ENCODE data around the gene TTLL9. TPM values are rescaled to one million over a fixed set of nuclear protein-coding genes. Genes with fewer than 3 reads are reported as not detected.

TTLL9 gene
- total and polyA plus RNA-seq, 7 donors = 0.15 to 1.1 TPM; not detected in 5

DNA sequence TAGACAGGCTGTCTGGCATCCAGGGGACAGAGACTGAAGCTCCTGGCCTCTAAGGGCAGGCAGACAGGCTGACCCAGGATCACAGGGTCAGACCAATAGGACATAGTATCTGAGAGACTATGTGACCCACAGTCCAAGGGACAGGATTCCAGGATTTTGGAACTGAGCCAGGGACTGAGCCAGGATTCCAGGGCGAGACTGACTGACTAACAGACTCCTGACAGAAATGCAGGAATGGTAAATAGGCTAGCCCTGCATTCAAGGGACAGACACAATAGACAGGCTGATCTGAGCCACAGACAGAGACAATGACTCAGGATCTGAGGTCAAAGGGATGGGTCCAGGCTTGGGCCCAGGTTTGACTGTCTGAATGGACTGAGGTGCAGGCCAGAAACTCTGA, 117.3 kb downstream of the TTLL9 start:
- 18 to 60% methylated on average over 1 of the region's 1 CpG for WGBS, 2 donors
- TF ChIP-seq EP300 (IDR thresholded peaks at IDR 0.05) (no peak), POLR2A (IDR thresholded peaks at IDR 0.05) (no peak), POLR2AphosphoS5 (IDR thresholded peaks at IDR 0.05) (no peak)
- TF ChIP-seq, protein P1, sequence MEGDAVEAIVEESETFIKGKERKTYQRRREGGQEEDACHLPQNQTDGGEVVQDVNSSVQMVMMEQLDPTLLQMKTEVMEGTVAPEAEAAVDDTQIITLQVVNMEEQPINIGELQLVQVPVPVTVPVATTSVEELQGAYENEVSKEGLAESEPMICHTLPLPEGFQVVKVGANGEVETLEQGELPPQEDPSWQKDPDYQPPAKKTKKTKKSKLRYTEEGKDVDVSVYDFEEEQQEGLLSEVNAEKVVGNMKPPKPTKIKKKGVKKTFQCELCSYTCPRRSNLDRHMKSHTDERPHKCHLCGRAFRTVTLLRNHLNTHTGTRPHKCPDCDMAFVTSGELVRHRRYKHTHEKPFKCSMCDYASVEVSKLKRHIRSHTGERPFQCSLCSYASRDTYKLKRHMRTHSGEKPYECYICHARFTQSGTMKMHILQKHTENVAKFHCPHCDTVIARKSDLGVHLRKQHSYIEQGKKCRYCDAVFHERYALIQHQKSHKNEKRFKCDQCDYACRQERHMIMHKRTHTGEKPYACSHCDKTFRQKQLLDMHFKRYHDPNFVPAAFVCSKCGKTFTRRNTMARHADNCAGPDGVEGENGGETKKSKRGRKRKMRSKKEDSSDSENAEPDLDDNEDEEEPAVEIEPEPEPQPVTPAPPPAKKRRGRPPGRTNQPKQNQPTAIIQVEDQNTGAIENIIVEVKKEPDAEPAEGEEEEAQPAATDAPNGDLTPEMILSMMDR (IDR thresholded peaks at IDR 0.05) = no peak
- intact Hi-C loops (cut with DNase I) = no loop called here

DNA sequence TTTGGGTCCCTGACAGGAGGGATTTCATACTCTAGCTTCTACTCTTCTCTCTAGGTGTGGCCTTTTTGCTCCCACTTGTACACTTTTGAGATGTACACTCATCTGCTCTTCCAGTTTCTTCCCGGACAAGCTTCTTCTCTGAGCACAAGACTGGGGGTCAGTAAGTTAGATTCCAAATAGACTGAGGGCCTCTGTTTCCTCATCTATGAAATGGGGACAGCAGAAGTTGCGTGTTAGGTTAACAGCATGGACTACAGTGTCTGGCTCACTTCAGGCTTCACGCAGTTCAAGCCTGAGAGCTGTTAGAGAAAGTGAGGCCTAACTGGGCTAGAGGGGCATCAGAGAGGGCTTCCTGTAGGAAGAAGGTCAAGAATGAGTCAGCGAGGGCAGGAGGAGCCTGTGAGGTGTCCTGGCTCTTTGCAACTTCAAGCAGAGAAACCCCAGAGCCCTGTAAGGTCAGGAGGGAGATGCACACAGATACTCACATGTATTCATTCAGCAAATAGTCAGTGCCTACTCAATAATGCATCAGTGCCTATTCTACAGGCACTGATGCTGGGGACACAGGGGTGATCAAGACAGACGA, 118.1 kb downstream of the TTLL9 start:
- no peaks in the 10 kb centered on the region for H3K36me3 ChIP-seq
- intact Hi-C loops (cut with DNase I) = no loop called here
- no peaks in the 10 kb centered on the region for H3K9me3 ChIP-seq
- no peak overlapping the region for H3K4me3 ChIP-seq
- H3K27me3 ChIP-seq = peaks cover 0 to under 1% (median 0%) of the 10 kb centered on the region in 3 donors
- DNase-seq = no peak
- H3K27ac ChIP-seq = no peak overlapping the region
- no peak for TF ChIP-seq EP300 (IDR thresholded peaks at IDR 0.05)
- TF ChIP-seq POLR2A (IDR thresholded peaks at IDR 0.05) = no peak
- TF ChIP-seq, protein P1 (IDR thresholded peaks at IDR 0.05) = no peak
- TF ChIP-seq POLR2AphosphoS5 (IDR thresholded peaks at IDR 0.05) = no peak
- H3K4me1 ChIP-seq = no peaks in the 10 kb centered on the region
- WGBS, 2 donors = 79 to 85% methylated on average over 5 of the region's 5 CpGs

More for the DNA sequence above, 117.3 kb downstream of the TTLL9 start:
- Histone ChIP-seq H3K4me3 (no peak overlapping the region), H3K27me3 (no peaks in the 10 kb centered on the region), H3K9me3 (no peaks in the 10 kb centered on the region), H3K4me1 (no peaks in the 10 kb centered on the region), H3K27ac (no peak overlapping the region), H3K36me3 (no peaks in the 10 kb centered on the region)
- DNase-seq = no peak

DNA sequence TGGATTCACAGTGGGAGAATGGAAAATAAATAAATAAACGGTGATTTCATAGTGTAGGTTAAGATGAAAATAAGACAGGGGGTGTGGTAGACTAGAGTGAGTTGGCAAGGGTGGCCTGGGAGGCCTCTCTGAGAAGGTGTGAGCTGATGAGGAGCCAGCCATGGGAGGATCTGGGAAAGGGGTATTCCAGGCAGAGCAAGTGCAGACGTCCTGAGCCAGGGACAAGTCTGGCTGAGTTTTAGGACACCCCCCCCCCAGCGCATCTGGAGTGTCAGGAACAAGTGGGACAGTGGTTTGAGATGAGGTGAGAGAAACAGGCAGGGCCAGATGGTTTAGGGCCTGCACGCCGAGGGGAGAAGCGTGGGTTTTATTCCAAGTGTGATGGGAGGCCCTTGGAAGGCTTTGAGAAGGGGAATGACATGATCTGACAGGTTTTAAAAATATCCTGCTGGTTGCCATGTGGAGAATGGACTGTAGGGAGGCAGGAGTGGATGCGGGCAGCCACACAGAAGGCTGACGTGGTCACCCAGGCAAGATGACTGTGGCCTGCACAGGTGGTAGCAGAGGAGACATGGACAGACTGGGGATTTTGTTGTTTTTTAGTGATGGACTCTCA, 118.7 kb downstream of the TTLL9 start:
- no peaks in the 10 kb centered on the region for H3K9me3 ChIP-seq
- no peaks in the 10 kb centered on the region for H3K4me1 ChIP-seq
- 76 to 80% methylated on average over 8 of the region's 8 CpGs for WGBS, 2 donors
- peaks cover 0 to 6% (median 0%) of the 10 kb centered on the region in 3 donors for H3K27me3 ChIP-seq
- H3K27ac ChIP-seq = no peak overlapping the region
- H3K4me3 ChIP-seq = no peak overlapping the region
- DNase-seq = no peak
- intact Hi-C loops (cut with DNase I) = no loop called here
- H3K36me3 ChIP-seq = no peaks in the 10 kb centered on the region
- TF ChIP-seq POLR2A (IDR thresholded peaks at IDR 0.05) (no peak), EP300 (IDR thresholded peaks at IDR 0.05) (no peak), POLR2AphosphoS5 (IDR thresholded peaks at IDR 0.05) (no peak)
- TF ChIP-seq, protein P1 (IDR thresholded peaks at IDR 0.05) = no peak

DNA sequence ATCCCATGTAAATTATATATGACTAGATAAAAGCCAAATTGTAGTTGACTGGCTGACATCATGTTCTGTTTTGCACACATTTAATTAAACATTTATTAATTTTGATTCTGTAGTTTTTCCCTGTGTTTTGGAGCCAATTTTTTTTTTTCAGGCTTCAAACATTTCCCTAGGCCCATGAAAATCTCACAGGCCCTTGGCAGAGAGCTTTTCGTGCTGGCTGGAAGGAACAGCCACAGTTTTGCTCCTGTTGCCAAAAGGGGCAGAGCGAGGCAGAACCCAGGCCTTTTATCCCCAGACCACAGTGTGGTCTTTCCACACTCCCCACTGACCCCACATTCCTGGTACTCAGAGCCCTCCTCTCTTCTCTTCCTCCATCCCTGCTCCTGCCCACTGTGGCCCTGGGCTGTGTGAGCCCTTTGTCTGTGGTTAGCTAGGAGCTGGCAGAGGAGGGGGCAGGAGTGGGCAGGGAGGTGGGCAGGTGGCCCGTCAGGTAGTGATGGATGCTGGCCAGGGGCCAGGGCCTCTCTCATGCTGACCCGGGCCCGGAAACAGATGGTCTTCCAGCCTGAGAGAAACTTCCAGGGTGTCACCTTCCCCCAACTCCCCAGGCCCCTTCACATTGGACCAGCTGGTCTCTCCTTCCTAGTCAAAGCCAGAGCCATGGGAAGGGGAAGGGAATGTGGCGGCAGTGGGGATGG, 120.4 kb downstream of the TTLL9 start:
- H3K9me3 ChIP-seq = no peaks in the 10 kb centered on the region
- DNase-seq = no peak
- intact Hi-C loops (cut with DNase I) = loop anchor here (10.0 kb wide), 1 partner anchor 64 kb away; the partner anchor contains the start of gene HCK
- no peaks in the 10 kb centered on the region for H3K36me3 ChIP-seq
- H3K27me3 ChIP-seq = peaks cover 0 to 23% (median 10%) of the 10 kb centered on the region in 3 donors
- no peak overlapping the region for H3K4me3 ChIP-seq
- TF ChIP-seq EP300 (IDR thresholded peaks at IDR 0.05) (no peak), POLR2A (IDR thresholded peaks at IDR 0.05) (no peak), POLR2AphosphoS5 (IDR thresholded peaks at IDR 0.05) (no peak)
- TF ChIP-seq, protein P1 (IDR thresholded peaks at IDR 0.05) = no peak
- H3K27ac ChIP-seq = no peak overlapping the region
- WGBS, 2 donors = 67 to 71% methylated on average over 6 of the region's 6 CpGs
- no peaks in the 10 kb centered on the region for H3K4me1 ChIP-seq
